ENCODE results near the gene FBXO15.

DNA sequence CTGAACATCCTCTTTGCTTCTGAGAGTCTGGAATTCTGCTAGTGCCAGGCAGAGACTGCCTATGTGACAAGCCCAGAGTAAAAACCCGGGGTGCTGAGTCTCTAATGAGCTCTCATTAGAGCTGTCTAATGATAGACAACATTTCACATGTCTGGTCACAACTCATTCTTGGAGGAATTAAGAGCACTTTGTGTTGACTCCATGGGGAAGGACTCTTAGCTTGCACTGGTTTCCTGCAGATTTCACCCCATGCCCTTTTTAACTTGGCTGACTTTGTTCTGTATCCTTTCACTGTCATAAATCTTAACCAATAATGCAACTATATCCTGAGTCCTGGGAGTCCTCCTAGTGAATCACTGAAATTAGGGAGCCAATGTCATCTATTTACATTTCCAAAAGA is 33.5 kb downstream of the FBXO15 start:
- TF ChIP-seq, protein P1, sequence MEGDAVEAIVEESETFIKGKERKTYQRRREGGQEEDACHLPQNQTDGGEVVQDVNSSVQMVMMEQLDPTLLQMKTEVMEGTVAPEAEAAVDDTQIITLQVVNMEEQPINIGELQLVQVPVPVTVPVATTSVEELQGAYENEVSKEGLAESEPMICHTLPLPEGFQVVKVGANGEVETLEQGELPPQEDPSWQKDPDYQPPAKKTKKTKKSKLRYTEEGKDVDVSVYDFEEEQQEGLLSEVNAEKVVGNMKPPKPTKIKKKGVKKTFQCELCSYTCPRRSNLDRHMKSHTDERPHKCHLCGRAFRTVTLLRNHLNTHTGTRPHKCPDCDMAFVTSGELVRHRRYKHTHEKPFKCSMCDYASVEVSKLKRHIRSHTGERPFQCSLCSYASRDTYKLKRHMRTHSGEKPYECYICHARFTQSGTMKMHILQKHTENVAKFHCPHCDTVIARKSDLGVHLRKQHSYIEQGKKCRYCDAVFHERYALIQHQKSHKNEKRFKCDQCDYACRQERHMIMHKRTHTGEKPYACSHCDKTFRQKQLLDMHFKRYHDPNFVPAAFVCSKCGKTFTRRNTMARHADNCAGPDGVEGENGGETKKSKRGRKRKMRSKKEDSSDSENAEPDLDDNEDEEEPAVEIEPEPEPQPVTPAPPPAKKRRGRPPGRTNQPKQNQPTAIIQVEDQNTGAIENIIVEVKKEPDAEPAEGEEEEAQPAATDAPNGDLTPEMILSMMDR (IDR thresholded peaks at IDR 0.05; ENCODE audit: poor library complexity, severe bottlenecking), result no peak
- TF ChIP-seq EP300 (conservative IDR thresholded peaks at IDR 0.05; ENCODE audit: poor library complexity, severe bottlenecking), result no peak

All from neural cell (in vitro differentiated cells).